ENCODE data around the gene SERPINB2.

The SERPINB2 gene, protein sequence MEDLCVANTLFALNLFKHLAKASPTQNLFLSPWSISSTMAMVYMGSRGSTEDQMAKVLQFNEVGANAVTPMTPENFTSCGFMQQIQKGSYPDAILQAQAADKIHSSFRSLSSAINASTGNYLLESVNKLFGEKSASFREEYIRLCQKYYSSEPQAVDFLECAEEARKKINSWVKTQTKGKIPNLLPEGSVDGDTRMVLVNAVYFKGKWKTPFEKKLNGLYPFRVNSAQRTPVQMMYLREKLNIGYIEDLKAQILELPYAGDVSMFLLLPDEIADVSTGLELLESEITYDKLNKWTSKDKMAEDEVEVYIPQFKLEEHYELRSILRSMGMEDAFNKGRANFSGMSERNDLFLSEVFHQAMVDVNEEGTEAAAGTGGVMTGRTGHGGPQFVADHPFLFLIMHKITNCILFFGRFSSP
- total RNA-seq = 0 to 1.6 reads per million in 2 experiments

GRCh38 chr18:63887424-63887823, at the start of gene SERPINB2:
SERPINB2 (plus strand) TSS chr18:63887705; CDS start chr18:63891445, 3,740 bp downstream.
- no peak for DNase-seq (ENCODE audit: low read depth)

DNA sequence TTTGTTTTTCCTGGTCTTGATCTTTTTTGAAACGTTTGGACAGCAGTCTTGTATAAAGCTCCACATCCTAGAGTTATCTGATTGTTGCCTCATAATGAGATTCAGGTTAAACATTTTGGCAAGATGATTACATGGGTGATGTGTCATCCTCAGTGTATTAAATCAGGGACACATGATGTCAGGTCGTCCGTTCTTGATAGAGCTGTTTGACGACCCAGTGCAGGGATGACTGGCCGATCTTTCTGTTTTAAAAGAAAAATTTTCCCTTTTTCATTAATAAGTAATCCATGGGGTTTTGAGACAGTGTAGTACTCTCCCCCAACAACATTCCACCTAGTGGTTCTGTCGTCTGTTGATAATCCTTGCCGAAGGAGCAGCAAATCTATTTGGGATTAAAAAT, 44.5 kb upstream of the SERPINB2 start:
- DNase-seq (ENCODE audit: low read depth) = no peak

DNA sequence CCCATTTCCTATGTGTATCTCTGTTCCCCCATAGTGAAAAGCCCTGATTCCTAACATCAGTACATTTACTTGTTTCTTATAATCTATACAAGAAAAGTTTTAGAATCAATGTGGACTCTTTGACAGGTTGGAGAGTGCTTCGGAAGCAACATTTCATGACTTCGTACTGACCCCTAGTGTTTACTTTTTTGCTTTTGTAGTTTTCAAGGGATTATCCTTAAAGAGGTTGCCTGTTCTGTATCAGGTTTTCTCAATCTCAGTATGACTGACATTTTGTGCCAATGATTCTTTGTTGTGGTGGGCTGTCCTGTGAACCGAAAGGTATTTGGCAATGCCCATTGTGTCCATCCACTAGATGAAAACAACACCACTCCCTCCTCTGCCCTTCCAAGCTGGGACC, 43.3 kb upstream of the SERPINB2 start:
- no peak for DNase-seq (ENCODE audit: low read depth)

DNA sequence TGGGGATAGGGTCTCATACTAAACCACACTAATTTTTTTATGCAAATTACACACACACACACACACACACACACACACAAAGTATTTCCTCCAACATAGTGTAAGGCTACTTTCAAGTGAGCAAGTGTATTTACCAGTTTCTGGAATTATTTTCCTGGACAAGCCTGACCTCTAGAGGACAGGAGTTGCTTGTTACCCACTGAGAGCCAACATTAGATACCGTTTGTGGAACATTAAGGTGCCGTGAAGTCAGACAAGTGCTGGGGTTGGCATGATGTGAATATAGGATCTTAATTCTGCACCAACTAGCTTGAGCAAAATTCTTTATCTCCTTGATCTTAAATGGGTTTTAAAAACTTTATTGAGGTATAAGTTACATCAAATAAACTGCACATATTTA, 39.3 kb upstream of the SERPINB2 start:
- no peak for DNase-seq (ENCODE audit: low read depth)

DNA sequence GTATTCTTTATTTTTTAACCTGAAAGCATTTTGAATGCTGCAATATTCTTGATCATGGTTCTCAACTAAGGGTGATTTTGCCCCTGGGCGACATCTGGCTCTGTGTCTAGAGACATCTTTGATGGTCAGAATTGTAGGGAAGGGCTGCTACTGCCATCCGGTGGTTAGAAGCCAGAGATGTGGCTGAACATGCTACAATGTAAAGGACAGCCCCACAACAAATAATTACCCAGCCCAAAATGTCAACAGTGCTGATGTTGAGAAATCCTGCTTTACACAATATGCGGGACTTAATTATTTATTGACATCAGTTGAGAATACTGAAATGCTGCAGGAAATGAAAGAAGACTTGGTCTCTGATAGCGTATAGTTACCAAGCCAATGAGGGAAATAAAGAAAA, 37.5 kb upstream of the SERPINB2 start:
- DNase-seq (ENCODE audit: low read depth) = no peak

GRCh38 chr18:63850636-63851035, 36.9 kb upstream of the SERPINB2 start:
- DNase-seq (ENCODE audit: low read depth) = no peak

GRCh38 chr18:63858456-63858855, 29.0 kb upstream of the SERPINB2 start:
- DNase-seq (ENCODE audit: low read depth) = no peak

DNA sequence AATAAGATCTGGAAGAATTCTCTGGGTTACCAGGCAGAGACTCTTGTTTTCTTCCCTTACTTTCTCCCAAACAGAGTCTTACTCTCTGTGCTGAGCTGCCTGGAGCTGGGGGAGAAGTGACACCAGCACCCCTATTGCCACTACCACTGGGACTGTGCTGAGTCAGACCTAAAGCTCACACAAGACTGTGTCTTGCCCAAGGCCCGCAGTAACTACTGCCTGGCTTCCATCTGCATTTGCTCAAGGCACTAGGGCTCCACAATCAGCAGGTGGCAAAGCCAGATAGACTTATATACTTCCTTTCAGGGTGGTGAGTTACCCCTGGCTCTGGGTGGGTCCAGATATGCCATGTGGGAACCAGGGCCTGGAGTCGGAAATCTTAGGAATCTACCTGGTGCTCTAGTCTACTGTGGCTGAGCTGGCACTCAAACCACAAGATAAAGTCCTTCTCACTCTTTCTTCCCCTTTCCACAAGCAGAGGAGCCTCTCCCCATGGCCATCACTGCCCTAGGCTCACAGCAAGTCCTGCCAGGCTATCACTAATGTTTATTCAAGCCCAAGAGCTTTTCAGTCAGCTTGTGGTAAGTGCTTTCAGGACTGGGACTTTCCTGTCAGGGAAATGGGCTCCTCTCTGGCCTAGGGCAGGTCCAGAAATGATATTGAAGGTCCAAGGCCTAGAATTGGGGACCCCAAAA, 27.6 kb upstream of the SERPINB2 start:
- DNase-seq (ENCODE audit: low read depth) = no peak

- no peak for DNase-seq (ENCODE audit: low read depth)
These were observed 27.0 kb upstream of the SERPINB2 start for GRCh38 chr18:63860531-63860930.

DNA sequence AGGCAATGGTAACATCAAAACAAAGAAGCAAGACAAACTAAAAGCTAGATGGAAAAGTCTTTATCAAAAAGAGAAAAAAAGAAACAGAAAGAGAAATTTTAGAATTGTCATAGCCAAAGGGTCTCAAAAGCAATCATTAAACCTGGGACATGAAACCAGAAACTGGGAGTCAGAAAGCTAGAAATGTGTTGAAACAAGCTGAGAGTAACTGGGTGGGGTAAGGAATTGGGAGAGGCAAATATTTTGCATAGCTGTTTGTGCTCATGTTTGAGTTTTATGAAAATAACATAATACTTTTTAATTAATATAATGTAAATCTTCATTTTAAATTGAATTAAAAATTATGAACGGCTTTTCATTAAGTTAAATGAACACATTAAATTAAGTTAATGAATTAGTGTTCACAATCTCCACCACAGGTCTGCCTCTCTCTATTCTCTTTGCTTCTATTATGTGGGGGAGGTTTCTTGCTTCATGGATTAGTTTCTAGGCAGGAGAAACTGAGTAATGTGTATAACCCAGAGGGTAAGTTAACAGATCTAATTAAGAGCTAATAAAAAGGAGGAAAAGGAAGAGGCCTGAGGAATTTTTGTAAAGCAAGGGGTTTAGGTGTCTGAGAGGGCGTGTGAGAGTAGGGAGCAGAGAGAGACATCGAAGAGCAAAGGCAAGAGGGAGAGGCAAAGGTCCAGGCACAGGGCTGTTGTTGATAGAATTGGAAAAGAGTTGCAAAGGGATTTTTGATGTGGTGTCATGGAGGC, 20.0 kb upstream of the SERPINB2 start:
- DNase-seq (ENCODE audit: low read depth) = no peak

DNA sequence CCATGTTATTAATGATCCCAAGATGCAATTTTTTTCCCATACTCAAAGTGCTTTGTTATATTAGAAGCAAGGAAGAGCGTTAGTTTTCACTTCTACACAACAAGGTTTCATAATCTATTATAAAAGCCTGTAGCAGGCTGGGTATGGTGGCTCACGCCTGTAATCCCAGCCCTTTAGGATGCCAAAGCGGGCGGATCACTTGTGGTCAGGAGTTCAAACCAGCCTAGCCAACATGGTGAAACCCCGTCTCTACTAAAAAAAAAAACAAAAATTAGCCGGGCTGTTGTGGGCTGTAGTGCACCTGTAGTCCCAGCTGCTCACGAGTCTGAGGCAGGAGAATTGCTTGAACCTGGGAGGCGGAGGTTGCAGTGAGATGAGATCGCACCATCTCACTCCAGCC, 19.0 kb upstream of the SERPINB2 start:
- no peak for DNase-seq (ENCODE audit: low read depth)

DNA sequence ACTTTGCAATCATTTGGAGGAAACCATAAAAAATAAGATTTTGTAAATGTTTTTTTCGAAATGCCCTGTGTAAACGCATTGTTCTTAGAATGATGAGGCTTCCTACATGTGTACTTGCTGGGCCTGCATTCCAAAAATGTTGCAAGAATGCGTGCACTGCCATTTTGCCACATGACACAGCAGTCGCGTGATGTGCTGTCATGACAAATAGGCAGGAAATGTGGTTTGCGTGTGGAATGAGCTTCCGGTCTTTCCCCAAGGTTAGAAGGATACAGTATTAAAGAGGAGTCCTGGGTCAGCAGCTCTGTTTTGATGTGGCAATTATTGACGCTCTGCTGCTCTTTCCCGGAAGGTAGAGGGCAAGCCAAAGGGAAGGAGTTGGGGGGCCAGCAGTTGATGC, 18.1 kb upstream of the SERPINB2 start:
- DNase-seq (ENCODE audit: low read depth) = no peak

DNA sequence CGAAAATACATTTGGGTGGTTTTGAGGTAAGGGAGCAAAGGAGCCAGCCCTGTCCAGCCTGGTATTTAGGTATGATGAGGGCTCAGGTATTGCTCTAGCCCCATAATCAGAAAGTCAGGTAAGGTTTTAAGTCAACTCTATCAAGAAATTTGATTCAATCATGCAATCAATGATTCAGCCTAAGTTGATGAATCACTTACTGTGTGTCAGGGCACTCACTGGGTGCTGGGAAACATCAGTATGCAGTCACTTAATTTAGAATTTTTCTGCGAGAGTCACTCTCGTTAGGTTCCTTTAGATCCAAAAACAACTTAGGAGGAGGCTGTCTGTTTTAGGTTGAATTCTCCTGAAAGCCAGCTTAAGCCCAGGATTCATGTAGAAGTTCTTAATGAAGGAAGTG, 17.7 kb upstream of the SERPINB2 start:
- no peak for DNase-seq (ENCODE audit: low read depth)

DNA sequence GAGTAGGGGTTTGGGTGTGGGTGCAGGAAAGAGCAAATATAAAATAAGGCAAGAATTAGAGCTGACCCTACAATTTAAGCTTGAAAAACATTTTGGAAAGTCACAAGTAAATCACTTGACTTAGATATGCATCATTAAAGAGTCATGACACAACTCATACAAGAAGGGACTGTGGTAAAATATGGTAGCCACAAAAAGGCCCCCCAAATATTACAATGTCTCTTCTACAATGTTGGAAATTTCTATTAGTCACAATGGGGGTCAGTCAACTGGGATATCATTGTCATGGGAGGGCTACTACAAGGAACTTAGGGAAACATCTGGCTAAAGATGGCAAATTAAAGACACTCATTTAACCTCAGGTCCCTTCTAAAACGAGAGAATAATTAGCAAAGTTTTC, 15.7 kb upstream of the SERPINB2 start:
- no peak for DNase-seq (ENCODE audit: low read depth)

- no peak for DNase-seq (ENCODE audit: low read depth)
These were observed 14.9 kb upstream of the SERPINB2 start for GRCh38 chr18:63872586-63872985.

- DNase-seq (ENCODE audit: low read depth) = no peak
These were observed 9.2 kb upstream of the SERPINB2 start for GRCh38 chr18:63878343-63878742.

- DNase-seq (ENCODE audit: low read depth) = no peak
These were observed 8.6 kb upstream of the SERPINB2 start for GRCh38 chr18:63878925-63879324.

DNA sequence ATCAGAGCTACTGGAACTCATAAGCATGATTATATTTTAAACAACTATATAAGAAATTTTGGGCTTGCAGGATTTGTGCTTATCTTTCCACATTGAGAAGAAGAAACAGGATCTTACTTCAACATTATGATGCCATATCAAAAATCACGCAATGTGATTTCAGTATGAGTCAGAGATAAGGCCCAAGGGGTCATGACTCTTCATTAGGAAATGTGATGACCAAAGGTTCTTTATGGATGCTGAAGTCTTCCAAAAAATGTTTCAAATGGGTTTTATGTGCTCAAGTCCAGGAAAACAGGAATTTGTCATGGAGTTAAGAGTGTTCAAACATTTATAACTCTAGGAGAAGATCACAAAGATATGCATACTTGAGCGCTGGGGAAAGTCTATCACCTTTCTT, 7.8 kb upstream of the SERPINB2 start:
- DNase-seq (ENCODE audit: low read depth) = no peak

DNA sequence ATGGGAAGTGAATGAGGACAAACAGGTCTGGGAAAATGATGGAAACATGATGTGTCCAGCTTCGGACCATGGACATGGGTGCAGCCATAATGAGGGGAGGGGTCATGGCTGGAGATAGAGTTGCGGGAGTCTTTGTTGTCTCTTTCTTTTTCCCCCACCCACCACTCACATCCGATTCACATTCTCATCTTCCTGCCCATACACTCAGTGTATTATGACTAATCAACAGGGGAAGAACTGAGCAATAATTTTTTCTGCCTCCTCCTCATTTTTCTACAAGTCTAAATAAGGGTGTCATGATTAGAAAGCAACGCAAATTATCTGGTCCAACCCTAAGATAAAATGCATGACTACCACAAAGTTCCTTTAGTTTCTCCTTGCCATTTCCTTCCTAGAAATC, 5.7 kb upstream of the SERPINB2 start:
- no peak for DNase-seq (ENCODE audit: low read depth)

DNA sequence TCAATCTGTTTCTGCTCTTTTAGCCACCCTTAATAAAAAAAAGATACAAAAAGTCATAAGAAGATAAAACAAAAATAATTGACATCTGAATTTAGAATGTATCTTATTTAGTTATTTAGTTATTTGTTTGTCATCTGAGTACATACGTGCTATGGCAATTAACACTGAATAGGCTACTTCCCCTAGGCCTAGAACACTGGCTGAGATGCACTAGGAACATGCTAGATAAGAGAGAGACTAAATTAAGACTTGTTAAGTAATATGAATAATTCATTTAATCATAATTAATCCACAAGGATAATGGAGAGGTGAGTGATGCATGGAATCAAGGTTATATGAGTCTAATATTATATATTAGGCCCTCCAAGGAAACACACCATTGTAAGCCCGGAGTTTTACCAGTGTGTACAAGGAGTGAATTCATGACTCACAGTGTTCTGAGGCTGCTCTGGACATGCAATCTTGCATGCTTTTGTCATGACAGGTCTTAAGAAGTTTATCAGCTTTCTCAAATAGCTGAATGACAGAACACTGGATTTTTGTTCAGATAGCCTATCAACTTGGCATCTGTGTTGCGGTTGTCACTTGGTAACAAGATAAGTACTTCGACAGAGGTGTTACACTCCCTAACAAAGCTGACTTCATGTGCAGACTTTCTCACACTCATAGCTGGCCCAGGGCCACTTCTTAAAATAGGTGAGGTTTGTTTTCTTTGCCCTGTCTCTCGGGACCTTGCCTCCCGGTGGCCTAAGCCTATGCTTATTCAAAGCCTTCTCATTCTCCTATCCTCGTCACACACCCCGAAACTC, 5.0 kb upstream of the SERPINB2 start:
- no peak for DNase-seq (ENCODE audit: low read depth)

GRCh38 chr18:63883617-63884016, 3.9 kb upstream of the SERPINB2 start:
- DNase-seq (ENCODE audit: low read depth) = no peak

All from T follicular helper cell (primary cell).